Stimulated activated CD8-positive, alpha-beta memory T cell treated with anti-CD3 and anti-CD28 coated beads, Interleukin-12 subunit alpha, Interleukin-12 subunit beta, amount 100 ng/mL, for 24 hours (primary cell): ENCODE measurements around the gene M6PR.
A peak's percentile ranks its signal among the peaks of the same experiment; 100 is the strongest.

Experiments
- DNase-seq: peaks from one replicate; pipeline ENCODE4 v3.0.0-alpha.2; 2020; ENCODE audit errors: extremely low read depth

Gene M6PR

DNA sequence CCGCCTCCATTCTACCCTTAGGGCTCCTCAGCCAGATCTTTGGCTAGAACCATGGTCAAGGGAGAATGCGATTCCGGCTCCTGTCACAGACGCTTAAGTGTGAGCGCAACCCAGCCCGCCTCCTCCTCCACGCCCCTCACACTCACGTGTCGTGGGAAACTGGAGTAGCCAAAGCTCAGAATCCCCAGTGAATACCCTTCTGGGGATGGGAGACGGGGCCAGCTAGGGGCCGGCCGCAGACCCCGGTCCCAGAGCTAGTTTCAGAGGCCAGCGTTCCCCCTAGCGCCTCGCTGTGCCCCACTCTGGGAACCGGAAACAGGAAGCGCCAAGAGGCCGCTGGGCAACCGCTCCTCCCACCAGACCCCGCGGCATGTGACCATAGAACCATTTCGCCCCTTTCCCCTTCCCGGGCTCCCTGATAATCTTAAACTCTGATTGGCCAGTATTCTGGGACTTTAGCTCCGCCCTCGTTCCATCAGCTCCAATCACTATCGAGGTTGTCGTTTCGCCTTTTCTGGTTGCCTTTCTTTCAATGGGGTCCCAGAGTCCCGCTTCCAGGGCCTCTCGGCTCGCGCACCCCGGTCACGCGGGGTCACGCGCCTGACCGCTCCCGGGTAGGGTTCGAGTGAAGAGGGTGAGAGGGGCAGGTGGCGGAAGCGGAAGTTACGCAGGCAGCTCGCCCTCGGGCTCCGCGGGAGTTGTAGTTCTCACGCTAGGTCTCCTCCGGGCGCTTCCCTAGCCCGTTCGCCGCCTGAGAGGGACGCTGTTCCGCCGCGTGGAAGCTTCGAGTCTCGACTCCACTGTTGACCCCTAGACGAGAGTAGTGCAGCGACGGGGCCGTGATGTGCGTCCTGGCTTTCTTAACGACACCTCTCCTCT is at the start of gene M6PR:
TSS of gene M6PR (minus strand) at position 304 of the 879 bp plus-strand sequence. CDS start 3,241 bp downstream, outside the sequence.
- DNase-seq: peak; percentile 76

DNA sequence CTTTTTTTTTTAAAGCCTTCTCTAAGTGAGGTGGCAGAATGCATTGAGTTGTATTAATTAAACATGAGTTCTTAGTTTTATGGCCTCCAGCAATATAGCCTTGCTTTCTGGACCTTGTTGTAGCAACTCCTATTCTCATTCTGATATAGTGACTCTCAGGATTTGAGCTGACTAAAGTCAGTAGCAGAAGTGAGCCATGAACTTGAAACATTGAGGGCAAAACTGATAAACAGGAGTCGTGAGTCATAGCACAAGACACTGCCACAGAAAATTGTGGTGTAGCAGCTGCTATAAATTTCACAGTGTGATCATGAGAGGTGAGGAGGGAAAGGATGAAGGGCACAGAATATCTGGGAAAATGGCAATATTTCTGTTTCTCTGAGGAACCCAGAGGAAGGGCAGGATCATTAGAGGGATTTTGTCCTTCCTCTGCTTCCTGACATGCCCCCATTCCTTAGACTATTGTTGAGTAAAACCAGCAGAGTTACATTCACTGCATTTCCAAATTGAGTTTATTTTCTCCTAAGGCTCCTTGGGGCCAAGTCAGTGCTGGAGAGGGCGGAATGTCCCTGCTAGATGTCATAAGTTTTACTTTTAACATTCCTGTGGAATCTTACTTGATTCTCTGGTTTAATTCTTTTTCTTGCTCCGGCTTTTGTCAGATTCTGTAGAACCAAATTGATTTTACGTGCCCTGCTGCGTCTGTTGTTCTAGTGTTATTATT is 47.4 kb upstream of the M6PR start:
- no peak for DNase-seq

GRCh38 chr12:8995021-8995775 is 45.8 kb upstream of the M6PR start:
- DNase-seq: no peak

DNA sequence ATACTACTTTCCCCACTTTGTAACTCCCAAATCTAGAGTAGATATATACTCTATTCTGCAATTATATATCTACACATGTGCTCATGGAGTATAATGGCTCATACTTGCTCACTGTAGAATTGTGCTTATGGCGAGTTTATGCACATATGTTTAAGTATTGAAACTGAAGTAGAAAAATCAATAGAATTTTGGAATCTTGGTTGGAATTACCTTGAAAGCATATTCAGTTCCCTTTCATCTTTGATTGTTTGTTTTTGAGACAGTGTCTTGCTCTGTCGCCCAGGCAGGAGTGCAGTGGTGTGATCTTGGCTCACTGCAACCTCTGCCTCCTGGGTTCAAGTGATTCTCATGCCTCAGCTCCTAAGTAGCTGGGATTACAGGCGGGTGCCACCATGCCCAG is 44.4 kb upstream of the M6PR start:
- no peak for DNase-seq

DNA sequence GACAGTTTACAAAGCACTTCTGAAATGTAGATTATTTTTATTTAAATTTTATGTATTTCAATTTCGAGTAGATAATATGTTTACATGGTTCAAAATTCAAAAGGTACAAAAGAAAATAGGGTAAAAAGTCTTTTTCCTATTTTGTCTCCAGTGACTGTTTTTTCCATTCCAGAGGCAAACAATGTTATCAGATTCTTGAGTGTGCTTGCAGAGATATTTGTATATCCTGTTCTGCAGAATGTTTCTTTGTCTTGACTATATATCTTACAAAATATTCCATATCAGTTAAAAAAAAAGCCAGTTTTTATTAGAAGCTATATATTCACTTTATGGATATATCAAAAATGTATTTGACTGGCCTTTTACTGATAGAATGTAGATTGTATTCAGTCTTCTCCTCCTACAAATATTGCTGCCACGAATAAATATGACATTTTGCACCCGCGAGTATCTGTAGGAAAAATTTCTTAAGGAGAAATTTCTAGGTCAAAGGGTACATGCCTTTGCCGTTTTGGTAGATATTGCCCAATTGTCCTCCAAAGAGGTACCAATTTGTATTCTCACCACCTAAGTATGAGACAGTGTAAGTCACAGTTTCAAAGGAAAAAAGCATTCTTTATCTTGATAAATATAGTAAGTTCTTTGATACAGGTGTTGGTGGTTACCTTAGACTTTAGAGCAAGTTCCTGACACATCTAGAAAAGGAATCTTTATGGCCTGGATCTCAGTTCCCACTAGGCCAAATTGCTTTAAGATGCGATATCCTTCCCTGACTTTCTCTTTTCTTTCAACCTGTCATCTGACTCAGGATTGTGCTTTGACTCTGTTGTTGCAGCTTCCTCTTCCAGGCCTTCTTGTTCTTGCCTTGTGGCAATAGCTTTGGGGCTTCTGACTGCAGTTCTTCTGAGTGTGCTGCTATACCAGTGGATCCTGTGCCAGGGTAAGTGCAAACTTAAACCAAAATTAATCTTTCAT is 42.2 kb upstream of the M6PR start:
- no peak for DNase-seq

- DNase-seq: no peak
Measured at GRCh38 chr12:8989413-8989812, 40.0 kb upstream of the M6PR start, which contains the start of gene KLRG1. TSS of gene KLRG1 (plus strand) at chr12:8989546. CDS start at chr12:8989636, 90 bp downstream.

GRCh38 chr12:8987685-8988084 is 38.2 kb upstream of the M6PR start:
- DNase-seq: no peak

GRCh38 chr12:8987163-8987562 is 37.7 kb upstream of the M6PR start:
- no peak for DNase-seq

DNA sequence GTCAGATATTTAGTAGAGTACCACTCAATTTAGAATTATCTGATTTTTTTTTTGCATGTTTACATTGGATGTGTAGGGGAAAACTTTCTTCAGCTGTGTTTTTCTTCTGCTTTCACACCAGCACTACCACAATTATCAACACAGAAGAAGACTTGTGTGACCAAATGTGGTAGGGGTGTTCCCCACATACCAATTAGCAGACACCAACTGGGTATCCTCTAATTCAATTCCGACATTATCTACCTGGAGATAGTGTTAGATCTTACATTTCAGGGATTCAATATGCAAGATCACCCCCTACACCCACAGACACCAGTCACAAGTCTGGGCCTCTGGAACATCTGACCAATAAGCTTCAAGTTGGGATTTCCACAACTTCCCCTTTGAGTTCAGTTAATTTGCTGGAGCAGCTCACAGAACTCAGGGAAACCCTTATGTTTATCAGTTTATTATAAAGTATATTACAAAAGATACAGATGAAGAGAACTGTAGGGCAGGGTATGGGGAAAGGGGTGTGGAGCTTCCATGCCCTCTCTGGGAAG is 35.8 kb upstream of the M6PR start:
- DNase-seq: no peak

DNA sequence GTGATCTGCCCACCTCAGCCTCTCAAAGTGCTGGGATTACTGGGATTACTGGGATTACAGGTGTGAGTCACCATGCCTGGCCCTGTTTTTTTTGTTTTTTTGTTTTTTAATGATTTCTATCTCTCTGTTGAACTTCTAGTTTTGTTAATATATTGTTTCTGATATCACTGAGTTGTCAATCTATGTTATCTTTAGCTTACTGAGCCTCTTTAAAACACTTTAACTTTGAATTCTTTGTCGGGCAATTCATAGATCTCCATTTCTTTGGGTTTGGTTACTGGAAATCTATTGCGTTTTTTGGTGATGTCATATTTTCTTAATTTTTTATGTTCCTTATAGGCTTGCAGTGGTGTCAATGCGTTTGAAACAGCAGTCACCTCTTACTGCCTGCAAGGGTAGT is 30.7 kb upstream of the M6PR start:
- DNase-seq: no peak

- DNase-seq: no peak
Measured at GRCh38 chr12:8970432-8970831, 21.0 kb upstream of the M6PR start.

GRCh38 chr12:8969861-8970411 is 20.5 kb upstream of the M6PR start:
- DNase-seq: no peak

DNA sequence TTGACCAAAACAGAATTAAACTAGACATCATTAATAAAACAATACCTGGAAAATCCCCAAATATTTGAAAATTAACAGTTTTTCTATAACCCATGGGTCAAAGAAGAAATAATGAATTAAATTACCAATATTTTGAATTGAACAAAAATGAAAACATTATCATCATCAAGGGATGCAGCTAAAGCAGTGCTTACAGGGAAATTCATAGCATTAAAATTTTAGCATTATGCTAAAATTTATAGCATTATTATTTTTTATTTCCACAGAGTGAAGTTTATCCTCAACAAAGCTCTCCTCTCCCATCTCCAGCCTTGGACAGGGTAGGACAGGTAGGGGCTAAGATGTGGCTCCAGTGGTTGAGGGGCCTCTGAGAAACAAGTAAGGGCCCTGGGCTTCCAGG is 19.3 kb upstream of the M6PR start:
- DNase-seq: no peak

- DNase-seq: no peak
Measured at GRCh38 chr12:8960176-8960575, 10.7 kb upstream of the M6PR start.

DNA sequence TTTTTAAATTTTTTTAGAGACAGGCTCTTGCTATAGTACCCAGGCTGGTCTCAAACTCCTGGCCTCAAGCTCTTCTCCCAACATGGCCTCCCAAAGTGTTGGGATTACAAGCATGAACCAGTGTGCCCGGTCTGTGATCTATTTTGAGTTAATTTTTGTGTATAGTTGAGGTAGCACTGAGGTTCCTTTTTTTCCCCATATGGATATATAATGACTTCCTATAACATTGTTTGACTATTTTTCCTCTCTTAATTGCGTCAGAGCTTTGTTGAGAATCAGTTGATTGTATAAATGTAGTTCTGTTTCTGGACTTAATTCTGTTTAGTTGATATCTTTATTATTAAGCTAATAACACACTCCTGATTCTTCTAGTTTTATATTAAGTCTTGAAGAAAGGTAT is 8.6 kb upstream of the M6PR start:
- no peak for DNase-seq

- DNase-seq: no peak
Measured at GRCh38 chr12:8957561-8957960, 8.1 kb upstream of the M6PR start.

DNA sequence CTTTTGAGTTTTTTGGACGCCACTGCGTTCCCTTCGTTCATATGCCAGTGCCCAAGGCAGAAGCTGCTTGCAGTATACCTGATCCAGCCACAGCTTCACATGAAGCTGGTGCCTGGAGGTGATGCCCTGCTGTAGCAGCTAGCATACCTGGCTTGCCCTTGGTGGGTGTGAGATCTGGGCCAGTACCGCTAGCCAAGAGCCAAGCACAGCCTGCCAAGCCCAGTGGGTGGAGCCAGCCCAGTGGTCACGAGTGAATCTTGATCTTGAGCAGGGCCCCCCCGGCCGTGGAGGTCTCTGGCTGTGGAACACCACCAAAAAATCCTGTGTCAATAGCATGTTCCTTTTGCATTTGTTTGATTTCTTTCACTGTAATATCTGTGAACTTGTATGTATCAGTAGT is 7.3 kb upstream of the M6PR start:
- DNase-seq: no peak

DNA sequence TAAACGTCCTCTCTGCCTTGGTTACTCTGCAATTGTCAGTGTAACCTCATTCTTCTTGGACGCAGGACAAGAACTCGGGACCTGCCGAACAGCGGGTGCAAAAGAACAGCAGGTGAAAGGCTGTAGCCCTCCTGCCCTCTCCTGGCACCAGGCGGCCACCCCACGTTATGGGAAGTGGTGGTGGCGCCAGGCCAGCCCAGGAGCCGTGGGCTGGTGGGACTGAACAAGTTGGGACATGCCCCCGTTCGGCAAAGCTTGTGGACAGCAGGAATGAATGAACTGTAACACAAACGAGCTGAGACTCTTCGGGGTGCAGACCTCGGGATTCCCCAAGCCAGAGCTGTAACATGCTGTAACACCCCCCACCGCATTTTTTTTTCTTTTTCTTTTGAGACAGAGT is 6.6 kb upstream of the M6PR start:
- no peak for DNase-seq

DNA sequence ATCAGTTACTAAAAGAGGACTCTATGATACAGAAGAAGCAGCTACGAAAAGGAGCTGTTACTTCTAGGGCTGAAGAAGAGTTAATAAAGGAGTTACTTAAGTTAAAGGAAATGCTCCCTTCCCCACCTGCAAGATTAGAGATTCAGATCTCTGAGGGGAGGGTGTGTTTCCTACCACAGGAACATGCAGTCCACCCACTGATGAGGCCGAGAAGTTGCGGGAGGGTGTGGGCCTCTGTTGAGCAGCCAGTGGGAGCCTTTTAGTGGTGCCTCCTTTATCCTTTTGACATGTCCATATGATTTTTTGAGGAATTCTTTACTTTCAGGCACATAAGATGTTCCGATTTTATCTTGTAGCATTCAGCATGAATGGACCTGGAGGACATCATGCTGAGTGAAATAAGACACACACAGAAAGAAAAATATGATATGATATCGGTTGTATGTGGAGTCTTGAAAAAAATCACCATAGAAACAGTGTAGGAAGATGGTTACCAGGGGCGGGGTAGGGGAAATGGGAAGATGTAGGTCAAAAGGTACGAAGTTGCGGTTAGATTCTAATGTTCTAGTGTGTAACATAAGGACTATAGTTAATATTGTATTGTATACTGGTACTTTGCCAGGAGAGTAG is 4.4 kb upstream of the M6PR start:
- no peak for DNase-seq

DNA sequence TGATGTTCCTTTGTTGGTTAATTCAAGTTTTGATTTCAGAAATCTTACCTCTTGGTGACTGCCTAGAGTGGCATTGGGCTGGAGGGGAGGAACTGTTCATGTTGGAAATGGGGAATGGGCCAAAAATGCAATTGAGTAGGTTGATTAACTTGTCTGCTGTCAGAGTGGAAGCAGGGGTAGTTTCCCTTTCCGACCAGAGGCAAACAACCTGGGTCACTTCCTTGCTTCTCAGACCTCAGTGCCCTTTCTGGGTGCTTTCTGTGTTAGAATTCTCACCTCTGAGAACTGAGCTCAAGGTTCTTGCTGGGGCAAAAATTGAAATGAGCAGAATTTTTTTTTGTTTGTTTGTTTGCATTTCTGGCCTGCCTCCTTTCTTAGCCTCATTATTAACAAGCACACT is 2.3 kb upstream of the M6PR start:
- DNase-seq: no peak
